NCI-H748 (cell line): ENCODE measurements around the gene CHPF.

Experiments
- DNase-seq: peaks from one replicate; lab custom pipeline; 2025; ENCODE audit not compliant: unreplicated experiment; lab: John Stamatoyannopoulos, UW

Gene CHPF

DNA sequence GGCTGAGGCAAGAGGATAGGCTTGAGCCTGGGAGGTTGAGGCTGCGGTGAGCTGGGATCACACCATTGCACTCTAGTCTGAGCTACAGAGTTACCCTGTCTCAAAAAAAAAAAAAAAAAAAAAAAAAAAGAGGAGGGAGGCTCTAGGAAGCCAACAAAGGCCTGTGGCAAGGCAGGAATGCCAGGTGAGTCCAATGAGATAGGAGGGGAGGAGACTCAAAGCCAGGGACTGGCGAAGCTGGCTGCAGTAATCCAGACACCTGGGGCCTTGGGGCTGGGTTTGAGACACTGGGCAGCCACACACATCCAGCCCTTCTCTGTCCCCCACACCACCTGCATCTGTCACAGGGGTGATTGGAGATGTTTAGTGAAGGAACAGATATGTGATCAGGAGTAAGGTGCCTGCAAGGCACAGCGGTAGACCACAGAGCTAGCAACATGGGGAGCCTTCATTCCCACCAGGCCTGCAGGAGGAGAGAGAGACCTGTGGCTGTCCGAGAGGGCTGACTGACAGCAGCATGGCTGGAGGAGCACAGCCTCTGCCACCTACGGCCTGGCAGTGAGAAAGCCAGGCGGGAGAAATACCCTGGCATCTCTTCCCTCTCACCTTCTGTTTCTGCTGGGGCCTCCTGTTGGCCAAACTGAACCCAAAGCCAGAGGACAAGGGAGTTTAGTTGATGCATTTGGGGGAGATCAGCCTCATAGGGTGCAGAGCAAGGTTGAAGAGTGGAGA lies 9.5 kb downstream of the CHPF start:
- DNase-seq, result no peak

- DNase-seq, result no peak
Measured at GRCh38 chr2:219532378-219532649, 11.3 kb downstream of the CHPF start.

DNA sequence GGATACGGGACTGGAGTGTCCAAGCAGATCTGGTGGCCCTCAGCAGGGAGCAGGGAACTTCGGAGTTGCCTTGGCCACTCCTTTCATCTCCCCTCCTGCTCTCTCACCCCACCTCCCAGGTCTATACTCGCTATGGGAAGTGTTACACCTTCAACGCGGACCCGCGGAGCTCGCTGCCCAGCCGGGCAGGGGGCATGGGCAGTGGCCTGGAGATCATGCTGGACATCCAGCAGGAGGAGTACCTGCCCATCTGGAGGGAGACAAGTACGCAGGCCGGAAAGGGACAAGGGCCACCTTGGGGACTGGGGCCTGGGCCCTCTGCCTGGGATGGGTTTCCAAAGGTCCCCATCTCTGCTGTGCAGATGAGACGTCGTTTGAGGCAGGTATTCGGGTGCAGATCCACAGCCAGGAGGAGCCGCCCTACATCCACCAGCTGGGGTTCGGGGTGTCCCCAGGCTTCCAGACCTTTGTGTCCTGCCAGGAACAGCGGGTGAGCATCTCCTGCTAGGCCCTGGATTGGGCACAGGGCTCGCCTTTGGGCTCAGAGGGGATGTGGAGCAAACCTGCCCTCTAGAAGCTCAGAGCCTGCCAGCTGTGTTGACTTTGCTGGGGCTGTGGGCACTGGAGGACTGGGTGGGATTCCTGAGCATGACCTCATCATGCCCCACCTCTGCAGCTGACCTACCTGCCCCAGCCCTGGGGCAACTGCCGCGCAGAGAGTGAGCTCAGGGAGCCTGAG lies 11.8 kb downstream of the CHPF start:
- DNase-seq, result no peak

DNA sequence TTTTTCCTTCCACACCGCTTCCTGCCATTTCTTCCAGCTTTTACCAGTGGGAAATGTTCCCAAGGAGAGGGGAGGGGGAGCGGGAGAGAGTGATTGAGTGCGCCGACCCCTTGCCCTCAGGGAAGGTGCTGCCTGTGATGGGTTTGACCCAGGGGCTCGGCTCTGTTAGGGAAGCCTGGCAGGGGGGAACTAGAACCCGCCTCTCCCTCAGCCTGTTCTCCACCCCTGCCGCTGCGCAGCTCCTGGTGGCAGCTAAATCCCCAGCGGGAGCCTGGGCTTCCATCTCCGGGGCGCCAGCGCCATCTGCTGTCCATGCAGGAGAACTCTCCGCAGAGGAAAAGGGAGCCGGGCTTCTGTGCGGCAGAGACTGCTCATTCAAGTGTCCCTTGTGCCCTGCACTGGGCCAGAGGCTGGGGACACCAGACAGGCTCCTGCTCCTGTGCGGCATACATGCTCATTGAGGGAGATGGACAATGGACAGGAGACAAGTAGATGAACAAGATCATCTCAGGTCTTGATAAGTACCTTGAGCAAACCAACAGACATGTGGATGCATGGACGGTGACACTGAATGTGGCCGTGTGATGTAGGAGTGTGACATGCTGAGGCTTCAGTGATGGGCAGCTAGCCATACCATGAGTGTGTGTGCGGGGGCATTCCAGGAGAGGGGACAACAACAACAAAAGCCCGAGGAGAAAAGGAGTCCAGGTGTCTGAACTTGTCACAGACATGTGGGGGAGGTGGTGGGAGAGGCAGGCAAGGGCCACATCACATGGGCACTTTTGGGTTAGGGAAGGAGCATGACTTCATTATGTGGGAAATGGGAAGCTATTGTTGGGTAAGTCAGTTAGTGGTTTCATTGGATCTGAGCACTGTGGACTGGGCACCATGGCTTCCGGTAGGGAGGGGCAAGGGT lies 13.3 kb downstream of the CHPF start:
- peak; percentile 83 for DNase-seq

GRCh38 chr2:219527472-219527871 lies 16.1 kb downstream of the CHPF start:
- DNase-seq, result no peak

DNA sequence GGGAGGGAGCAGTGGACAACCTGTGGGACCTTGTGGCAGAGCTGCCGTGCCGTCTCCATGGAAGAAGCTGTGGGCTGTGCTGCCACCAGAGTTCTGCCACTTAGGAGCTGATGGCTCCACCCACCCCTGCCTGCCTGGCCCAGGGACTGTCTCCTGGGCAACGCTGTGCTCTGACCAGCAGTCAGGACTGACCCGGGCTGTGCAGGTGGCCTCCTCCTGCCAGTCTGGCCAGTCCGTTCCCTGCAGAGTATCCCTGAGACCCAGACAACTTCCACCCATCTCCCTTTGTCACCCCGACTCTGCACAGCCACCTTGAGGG lies 16.6 kb downstream of the CHPF start:
- DNase-seq, result peak; percentile 61

DNA sequence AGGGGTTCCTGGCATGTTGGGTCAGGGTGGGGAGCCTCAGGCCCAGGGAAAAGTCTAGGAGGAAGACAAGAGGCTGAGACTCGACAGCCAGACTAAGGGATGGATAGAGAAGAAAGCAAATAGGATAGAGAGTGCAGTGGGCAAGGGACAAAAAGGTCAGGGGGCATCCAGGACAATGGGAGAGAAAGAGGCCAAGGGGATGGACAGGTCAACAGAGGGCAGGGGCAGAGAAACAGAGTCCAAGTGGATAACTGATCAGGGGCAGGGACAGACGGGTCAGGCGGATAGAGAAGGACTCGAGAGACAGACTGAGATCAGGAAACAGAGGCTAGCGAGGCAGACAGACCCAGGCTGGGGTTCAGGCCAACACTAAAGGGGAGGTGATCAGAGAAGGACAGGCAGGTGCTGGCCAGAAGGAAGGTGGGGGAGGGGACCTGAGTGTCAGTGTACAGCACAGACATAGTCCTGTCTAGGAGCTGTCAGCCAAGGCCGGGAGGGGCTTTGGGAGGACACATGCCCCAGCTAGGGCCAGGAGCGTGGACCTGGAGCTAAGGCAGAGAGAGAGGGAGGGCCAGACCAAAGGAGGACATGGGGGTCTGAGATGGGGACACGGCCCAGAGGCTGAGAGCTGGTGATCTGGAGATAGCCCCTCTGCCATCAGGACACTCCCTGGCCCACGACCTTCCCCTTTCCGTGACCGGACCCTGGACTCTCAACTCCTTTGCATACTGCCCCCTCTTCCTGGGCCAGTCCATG lies 17.1 kb downstream of the CHPF start:
- DNase-seq, result no peak

GRCh38 chr2:219525533-219526232 lies 17.9 kb downstream of the CHPF start:
- no peak for DNase-seq

GRCh38 chr2:219524817-219525216 lies 18.8 kb downstream of the CHPF start:
- DNase-seq, result no peak

- no peak for DNase-seq
Measured at GRCh38 chr2:219523031-219523671, 20.5 kb downstream of the CHPF start.

DNA sequence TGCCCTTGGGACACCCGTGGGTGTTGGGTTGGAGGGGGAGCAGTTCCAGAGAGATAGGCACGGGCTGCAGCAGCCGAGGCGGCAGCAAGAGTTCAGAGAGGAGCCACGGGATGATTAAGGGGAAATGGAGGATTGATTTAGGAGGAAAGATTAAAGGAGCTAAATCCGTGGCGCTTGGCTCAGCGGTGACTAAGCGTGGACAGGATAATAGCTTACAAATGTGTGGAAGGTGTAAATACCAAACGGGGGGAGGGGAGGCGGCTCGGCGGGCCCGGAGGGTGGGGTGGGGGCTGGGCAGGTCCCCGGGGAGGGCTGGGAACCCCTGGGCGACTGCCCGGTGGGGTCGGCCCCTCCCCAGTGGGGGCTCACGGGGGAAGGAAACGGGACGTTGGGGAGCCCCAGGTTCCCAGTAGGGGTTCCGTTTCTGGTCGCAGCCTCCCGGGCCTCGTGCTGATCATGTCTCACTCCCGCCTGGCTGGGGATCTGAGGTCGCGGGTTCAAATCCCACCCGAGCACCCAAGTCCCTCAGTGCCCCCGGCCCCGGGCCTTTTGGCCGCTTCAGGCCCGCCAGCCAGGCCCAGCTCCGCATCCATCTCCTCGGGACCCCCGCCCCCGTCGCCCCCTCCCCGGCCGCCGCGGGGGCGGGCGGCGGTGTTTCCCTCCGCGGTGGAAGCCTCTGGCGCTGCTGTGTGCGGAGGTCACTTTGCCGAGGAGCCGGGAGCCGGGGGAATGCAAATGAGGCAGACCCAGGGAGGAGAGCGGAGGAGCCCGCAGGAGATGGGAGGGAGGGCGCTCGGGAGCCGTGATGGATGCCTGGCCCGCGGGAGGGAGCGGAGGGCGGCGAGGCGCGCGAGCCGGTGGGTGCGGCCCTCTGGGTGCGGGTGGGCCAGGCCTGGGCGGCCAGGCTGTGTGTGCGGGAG lies 21.2 kb downstream of the CHPF start:
- DNase-seq, result peak; percentile 54

- DNase-seq, result peak; percentile 24
Measured at GRCh38 chr2:219521066-219521880, 22.3 kb downstream of the CHPF start.

DNA sequence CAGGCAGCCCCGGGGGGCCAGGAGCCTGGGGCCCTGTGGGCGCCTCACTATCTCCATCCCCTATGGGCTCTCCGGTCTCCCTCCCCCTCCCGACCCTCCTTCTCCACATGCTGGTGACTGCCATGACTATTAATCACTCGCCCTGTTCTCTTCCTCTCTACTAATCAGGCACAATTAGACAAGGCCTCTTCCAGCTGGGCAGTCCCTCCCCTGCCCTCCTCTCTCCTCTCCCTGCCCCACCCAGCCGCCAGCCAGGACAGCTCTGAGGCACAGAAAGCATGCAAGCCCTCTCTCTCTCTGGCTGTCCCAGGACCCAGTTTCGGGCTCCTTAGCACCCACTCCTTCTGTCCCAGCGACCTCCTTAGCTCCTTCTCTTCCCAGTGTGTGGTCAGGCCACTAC lies 23.5 kb downstream of the CHPF start:
- no peak for DNase-seq

DNA sequence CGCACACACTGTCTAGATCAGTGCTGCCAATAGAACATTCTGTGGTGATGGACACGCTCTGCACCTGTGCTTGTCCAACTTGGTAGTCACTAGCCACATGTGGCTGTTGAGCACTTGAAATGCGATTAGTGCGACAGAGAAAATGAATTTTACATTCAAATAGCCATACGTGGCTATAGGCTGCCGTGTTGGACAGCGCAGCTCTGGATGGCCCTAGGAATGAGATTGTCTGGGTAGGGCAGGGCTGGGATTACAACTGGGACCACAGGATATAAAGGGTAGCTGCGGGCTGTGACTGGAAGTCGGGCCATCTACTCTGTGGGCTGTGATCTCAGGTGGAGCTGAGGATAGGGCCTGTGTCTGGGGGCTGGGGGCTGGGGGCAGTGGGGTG lies 24.1 kb downstream of the CHPF start:
- no peak for DNase-seq

GRCh38 chr2:219517954-219518778 lies 25.4 kb downstream of the CHPF start:
- DNase-seq, result no peak

DNA sequence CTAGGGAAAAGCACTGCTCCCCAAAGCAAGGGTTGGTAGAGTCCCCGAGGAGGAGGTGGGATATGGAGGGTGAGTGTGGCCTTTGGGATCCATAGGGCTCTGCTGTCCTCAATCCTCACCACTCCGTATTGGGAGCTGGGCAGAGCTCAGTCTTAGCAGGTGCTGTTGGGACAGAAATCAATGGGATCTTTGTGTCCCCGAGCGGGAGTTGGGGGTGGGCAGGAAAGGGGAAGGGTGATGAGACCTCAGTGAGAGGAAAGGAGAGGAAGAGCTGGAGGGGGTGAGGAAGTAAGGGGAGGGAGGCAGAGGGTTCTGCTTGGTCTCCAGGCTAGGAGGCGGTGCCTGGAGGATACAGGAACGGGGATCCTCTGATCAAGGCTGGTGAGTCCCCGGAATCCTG lies 26.7 kb downstream of the CHPF start:
- DNase-seq, result no peak

- DNase-seq, result no peak
Measured at GRCh38 chr2:219515874-219516629, 27.6 kb downstream of the CHPF start.
